ENCODE measurements around the gene SRGAP1. TPM values are rescaled to one million over a fixed set of nuclear protein-coding genes. Genes with fewer than 3 reads are reported as not detected.

SRGAP1 gene
- total RNA-seq, 1 donor from 2014 or later = 49.3 TPM

DNA sequence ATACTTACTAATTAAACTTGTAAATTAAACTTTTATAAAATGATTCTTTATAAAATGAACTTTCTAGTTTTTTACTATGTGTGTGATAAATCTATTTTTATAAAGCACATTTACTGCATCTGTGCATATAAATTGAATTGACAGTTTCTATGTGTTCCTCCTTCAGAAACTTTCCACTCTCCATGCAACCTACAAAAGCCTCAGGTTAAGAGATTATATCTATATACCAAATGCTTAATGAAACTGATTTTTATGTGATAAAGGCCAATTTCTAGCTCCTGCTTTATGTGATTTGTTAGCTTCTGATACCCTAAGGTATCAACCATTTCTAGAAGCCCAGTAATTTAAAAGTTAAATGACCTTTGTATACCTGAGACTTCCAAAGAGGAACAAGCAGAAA lies 174.0 kb downstream of the SRGAP1 start:
- Mint-ChIP-seq H3K36me3 (ENCODE audit: low read depth, unreplicated experiment) (peaks cover 15% of the 10 kb centered on the region), H3K4me3 (ENCODE audit: unreplicated experiment) (no peak overlapping the region), H3K4me1 (ENCODE audit: unreplicated experiment) (peaks cover 6% of the 10 kb centered on the region), H3K9me3 (ENCODE audit: unreplicated experiment) (no peaks in the 10 kb centered on the region), H3K27ac (ENCODE audit: unreplicated experiment) (no peak overlapping the region), H3K27me3 (ENCODE audit: unreplicated experiment) (no peaks in the 10 kb centered on the region)
- DNase-seq (ENCODE audit: low spot score) = no peak
- TF ChIP-seq CTCF (IDR thresholded peaks at IDR 0.05; ENCODE audit: unreplicated experiment) = no peak

GRCh38 chr12:64019101-64019500 lies 174.6 kb downstream of the SRGAP1 start:
- TF ChIP-seq CTCF (IDR thresholded peaks at IDR 0.05; ENCODE audit: unreplicated experiment) = no peak
- Mint-ChIP-seq H3K9me3 (ENCODE audit: unreplicated experiment) (no peaks in the 10 kb centered on the region), H3K4me3 (ENCODE audit: unreplicated experiment) (no peak overlapping the region), H3K27ac (ENCODE audit: unreplicated experiment) (no peak overlapping the region), H3K27me3 (ENCODE audit: unreplicated experiment) (no peaks in the 10 kb centered on the region), H3K4me1 (ENCODE audit: unreplicated experiment) (peaks cover 6% of the 10 kb centered on the region), H3K36me3 (ENCODE audit: low read depth, unreplicated experiment) (peaks cover 15% of the 10 kb centered on the region)
- DNase-seq (ENCODE audit: low spot score) = no peak

DNA sequence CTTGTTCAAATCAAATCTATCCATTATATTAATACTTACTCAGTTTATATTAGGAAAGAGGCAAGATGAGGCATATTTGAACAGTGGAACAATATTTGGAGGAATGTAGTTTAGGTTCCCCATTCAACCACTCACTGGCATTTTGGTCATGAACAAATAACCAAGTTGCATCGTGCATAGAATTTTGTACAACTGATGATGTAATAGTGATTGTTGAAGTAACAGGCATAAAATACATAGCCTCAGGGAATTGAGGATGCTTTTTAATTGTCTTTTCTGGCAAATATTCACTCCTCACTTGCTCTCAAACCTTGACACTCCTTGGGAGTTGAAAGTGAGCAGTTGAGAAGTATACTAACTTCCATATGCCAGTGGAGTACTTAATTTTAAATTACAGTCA lies 175.2 kb downstream of the SRGAP1 start:
- no peaks in the 10 kb centered on the region for H3K9me3 Mint-ChIP-seq (ENCODE audit: unreplicated experiment)

DNA sequence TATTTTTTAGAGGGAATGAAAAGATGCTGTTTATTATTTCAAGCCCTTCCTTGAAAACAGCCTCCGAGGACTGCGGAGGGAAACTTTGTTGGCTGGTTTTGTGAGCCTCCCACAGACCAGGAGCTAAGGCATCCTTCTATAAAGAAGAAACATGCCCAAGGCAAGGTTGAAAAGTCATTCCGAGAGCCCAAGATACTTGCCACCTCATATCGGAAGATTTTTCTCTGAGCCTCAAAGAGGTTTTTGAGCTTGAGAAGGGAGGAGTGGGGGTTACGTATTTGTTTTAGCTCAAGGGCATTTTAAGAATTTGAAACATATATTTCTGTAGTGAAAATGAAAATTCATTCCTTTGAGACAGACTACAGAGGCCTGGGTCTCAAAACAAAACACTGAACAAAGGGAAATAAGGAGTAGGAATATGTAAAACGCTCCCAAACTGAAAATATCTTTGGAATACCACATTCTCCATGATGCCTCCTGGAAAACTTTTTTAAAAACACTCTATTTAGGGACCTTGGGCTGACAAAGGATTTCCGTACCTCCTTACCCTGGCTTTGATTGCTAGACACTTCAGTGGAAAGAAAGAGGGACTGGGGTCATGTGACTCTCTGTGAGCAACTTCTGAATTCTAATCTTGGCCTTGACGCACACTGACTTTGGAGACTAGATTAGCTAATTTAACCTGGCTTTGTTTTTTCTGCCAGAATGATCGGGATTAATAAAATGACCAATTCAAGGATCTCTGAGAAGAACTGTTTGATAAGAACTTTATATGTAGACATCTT lies 180.9 kb downstream of the SRGAP1 start:
- peaks cover 19% of the 10 kb centered on the region for H3K36me3 Mint-ChIP-seq (ENCODE audit: low read depth, unreplicated experiment)
- H3K9me3 Mint-ChIP-seq (ENCODE audit: unreplicated experiment) = no peaks in the 10 kb centered on the region
- no peak overlapping the region for H3K4me3 Mint-ChIP-seq (ENCODE audit: unreplicated experiment)
- DNase-seq (ENCODE audit: low spot score) = no peak
- no peak for TF ChIP-seq CTCF (IDR thresholded peaks at IDR 0.05; ENCODE audit: unreplicated experiment)
- H3K27me3 Mint-ChIP-seq (ENCODE audit: unreplicated experiment) = peaks cover 5% of the 10 kb centered on the region
- H3K4me1 Mint-ChIP-seq (ENCODE audit: unreplicated experiment) = peaks cover 2% of the 10 kb centered on the region
- no peak overlapping the region for H3K27ac Mint-ChIP-seq (ENCODE audit: unreplicated experiment)

More for the DNA sequence above, 175.2 kb downstream of the SRGAP1 start:
- DNase-seq (ENCODE audit: low spot score) = no peak
- Mint-ChIP-seq H3K4me1 (ENCODE audit: unreplicated experiment) (peaks cover 6% of the 10 kb centered on the region), H3K36me3 (ENCODE audit: low read depth, unreplicated experiment) (peaks cover 15% of the 10 kb centered on the region), H3K27ac (ENCODE audit: unreplicated experiment) (no peak overlapping the region), H3K27me3 (ENCODE audit: unreplicated experiment) (no peaks in the 10 kb centered on the region), H3K4me3 (ENCODE audit: unreplicated experiment) (no peak overlapping the region)
- TF ChIP-seq CTCF (IDR thresholded peaks at IDR 0.05; ENCODE audit: unreplicated experiment) = no peak

GRCh38 chr12:64027311-64027710 lies 182.8 kb downstream of the SRGAP1 start:
- TF ChIP-seq CTCF (IDR thresholded peaks at IDR 0.05; ENCODE audit: unreplicated experiment) = no peak
- Mint-ChIP-seq H3K4me3 (ENCODE audit: unreplicated experiment) (no peak overlapping the region), H3K36me3 (ENCODE audit: low read depth, unreplicated experiment) (peaks cover 24% of the 10 kb centered on the region), H3K4me1 (ENCODE audit: unreplicated experiment) (no peaks in the 10 kb centered on the region), H3K27ac (ENCODE audit: unreplicated experiment) (no peak overlapping the region), H3K27me3 (ENCODE audit: unreplicated experiment) (peaks cover 5% of the 10 kb centered on the region), H3K9me3 (ENCODE audit: unreplicated experiment) (no peaks in the 10 kb centered on the region)
- DNase-seq (ENCODE audit: low spot score) = no peak

Measured in endothelial cell (in vitro differentiated cells).